OCI-LY1 (cell line): ENCODE data around the gene SP140.

Experiments used
- H2AFZ ChIP-seq: fragments of 200-600 bp; sonication (generic), shearing (Covaris generic); 2 replicates; pipeline ENCODE4 v1.6.0; 2014; ENCODE audit warnings: antibody characterized with exemption, mild to moderate bottlenecking, low read length
- H3F3A ChIP-seq: fragments of 200-600 bp; sonication (generic), shearing (Covaris generic); 2 replicates; pipeline ENCODE4 v1.6.0; 2014; ENCODE audit warnings: mild to moderate bottlenecking, antibody characterized with exemption, low read length, moderate library complexity; ENCODE audit not compliant: insufficient read depth
- H3K27ac ChIP-seq: fragments of 200-600 bp; sonication (generic); 2 replicates; pipeline ENCODE4 v1.5.1; 2014; ENCODE audit warnings: low read length, mixed run types, mild to moderate bottlenecking, low read depth; ENCODE audit not compliant: poor library complexity, severe bottlenecking
- H3K27me3 ChIP-seq: fragments of 200-600 bp; sonication (generic); 2 replicates; pipeline ENCODE4 v1.6.0; 2014; ENCODE audit warnings: antibody characterized with exemption, mild to moderate bottlenecking, low read length, moderate library complexity; ENCODE audit not compliant: insufficient read depth
- H3K36me3 ChIP-seq: fragments of 200-600 bp; sonication (generic); 2 replicates; pipeline ENCODE4 v1.6.1; 2014; ENCODE audit warnings: mild to moderate bottlenecking, antibody characterized with exemption, low read length, moderate library complexity, mixed read lengths; ENCODE audit not compliant: insufficient read depth
- H3K4me1 ChIP-seq: fragments of 200-600 bp; sonication (generic); 2 replicates; pipeline ENCODE4 v1.5.1; 2014; ENCODE audit warnings: mild to moderate bottlenecking, low read length, moderate library complexity; ENCODE audit not compliant: insufficient read depth, severe bottlenecking
- H3K4me2 ChIP-seq: fragments of 200-600 bp; sonication (generic), shearing (Covaris generic); 2 replicates; pipeline ENCODE4 v1.6.1; 2014; ENCODE audit warnings: low read length
- H3K4me3 ChIP-seq: fragments of 200-600 bp; sonication (generic); 2 replicates; pipeline ENCODE4 v1.5.1; 2014; ENCODE audit warnings: low read length, low read depth, mild to moderate bottlenecking, mixed read lengths; ENCODE audit not compliant: poor library complexity, severe bottlenecking
- H3K79me2 ChIP-seq: fragments of 200-600 bp; shearing (Covaris generic); 2 replicates; pipeline ENCODE4 v1.6.1; 2016; ENCODE audit warnings: mixed run types, low read length, mixed read lengths; ENCODE audit not compliant: insufficient read depth
- H3K9ac ChIP-seq: fragments of 200-600 bp; sonication (generic), shearing (Covaris generic); 2 replicates; pipeline ENCODE4 v1.6.1; 2014; ENCODE audit warnings: mild to moderate bottlenecking, low read length, mixed read lengths
- H3K9me2 ChIP-seq: fragments of 200-600 bp; sonication (generic), shearing (Covaris generic); 2 replicates; pipeline ENCODE4 v1.6.1; 2014; ENCODE audit warnings: low read depth, mild to moderate bottlenecking, low read length, mixed read lengths
- H3K9me3 ChIP-seq: fragments of 200-600 bp; shearing (Covaris generic); 2 replicates; pipeline ENCODE4 v1.6.1; 2014; ENCODE audit warnings: low read length, mixed read lengths
- H4K20me1 ChIP-seq: fragments of 200-600 bp; sonication (generic), shearing (Covaris generic); 2 replicates; pipeline ENCODE4 v1.6.0; 2016; ENCODE audit warnings: mild to moderate bottlenecking, low read length; ENCODE audit not compliant: insufficient read depth
- CTCF ChIP-seq: fragments of 200-600 bp; sonication (generic), shearing (Covaris generic); IDR thresholded peaks from 2 replicates; pipeline ENCODE4 v1.5.1; 2017; ENCODE audit warnings: mild to moderate bottlenecking, antibody characterized with exemption, low read length, moderate library complexity, mixed read lengths
- EZH2 ChIP-seq: fragments of 200-600 bp; sonication (generic), shearing (Covaris generic); IDR thresholded peaks from 2 replicates; pipeline ENCODE4 v1.8.0; 2017; ENCODE audit warnings: borderline replicate concordance, mixed run types, mild to moderate bottlenecking, antibody characterized with exemption, low read length, moderate library complexity, mixed read lengths

The SP140 gene

GRCh38 chr2:230179907-230180306 is 45.6 kb upstream of the SP140 start:
- Histone ChIP-seq H3K4me2 (no peak overlapping the region), H3K9me3 (no peaks in the 10 kb centered on the region), H3F3A (no peaks in the 10 kb centered on the region), H2AFZ (no peak overlapping the region), H4K20me1 (no peaks in the 10 kb centered on the region), H3K9me2 (no peaks in the 10 kb centered on the region), H3K4me3 (no peak overlapping the region), H3K27me3 (no peaks in the 10 kb centered on the region), H3K27ac (no peak overlapping the region), H3K36me3 (peaks cover 97% of the 10 kb centered on the region), H3K4me1 (no peaks in the 10 kb centered on the region), H3K79me2 (no peaks in the 10 kb centered on the region), H3K9ac (no peak overlapping the region)
- TF ChIP-seq EZH2 (no peak), CTCF (no peak)

- Histone ChIP-seq H3K9me2 (no peaks in the 10 kb centered on the region), H3K9ac (no peak overlapping the region), H3K79me2 (no peaks in the 10 kb centered on the region), H3K27ac (no peak overlapping the region), H3K36me3 (peaks cover 95% of the 10 kb centered on the region), H3K9me3 (no peaks in the 10 kb centered on the region), H3K4me1 (no peaks in the 10 kb centered on the region), H3F3A (no peaks in the 10 kb centered on the region), H3K27me3 (no peaks in the 10 kb centered on the region), H2AFZ (no peak overlapping the region), H3K4me3 (no peak overlapping the region), H4K20me1 (no peaks in the 10 kb centered on the region), H3K4me2 (no peak overlapping the region)
- TF ChIP-seq EZH2 (no peak), CTCF (no peak)
These were observed 44.3 kb upstream of the SP140 start for GRCh38 chr2:230181195-230181594.

- H3K27me3 ChIP-seq, result no peaks in the 10 kb centered on the region
- H3K9me2 ChIP-seq, result no peaks in the 10 kb centered on the region
- H3K4me1 ChIP-seq, result no peaks in the 10 kb centered on the region
- H3F3A ChIP-seq, result no peaks in the 10 kb centered on the region
- no peak for TF ChIP-seq EZH2
- no peak for TF ChIP-seq CTCF
- H3K27ac ChIP-seq, result no peak overlapping the region
- no peaks in the 10 kb centered on the region for H4K20me1 ChIP-seq
- no peaks in the 10 kb centered on the region for H3K79me2 ChIP-seq
- H3K4me3 ChIP-seq, result no peak overlapping the region
- H3K9me3 ChIP-seq, result no peaks in the 10 kb centered on the region
- H2AFZ ChIP-seq, result no peak overlapping the region
- H3K36me3 ChIP-seq, result peaks cover 59% of the 10 kb centered on the region
- no peak overlapping the region for H3K4me2 ChIP-seq
- no peak overlapping the region for H3K9ac ChIP-seq
These were observed 40.6 kb upstream of the SP140 start for GRCh38 chr2:230184727-230185578.
